Superior temporal gyrus (tissue), 1 donor: ENCODE results near the gene GATAD2A.
A peak's percentile ranks its signal among the peaks of the same experiment; 100 is the strongest.

Source experiments
- DNase-seq: peaks from one replicate; pipeline ENCODE4 v3.0.0-alpha.2; 2016; ENCODE audit errors: extremely low spot score

GATAD2A gene

DNA sequence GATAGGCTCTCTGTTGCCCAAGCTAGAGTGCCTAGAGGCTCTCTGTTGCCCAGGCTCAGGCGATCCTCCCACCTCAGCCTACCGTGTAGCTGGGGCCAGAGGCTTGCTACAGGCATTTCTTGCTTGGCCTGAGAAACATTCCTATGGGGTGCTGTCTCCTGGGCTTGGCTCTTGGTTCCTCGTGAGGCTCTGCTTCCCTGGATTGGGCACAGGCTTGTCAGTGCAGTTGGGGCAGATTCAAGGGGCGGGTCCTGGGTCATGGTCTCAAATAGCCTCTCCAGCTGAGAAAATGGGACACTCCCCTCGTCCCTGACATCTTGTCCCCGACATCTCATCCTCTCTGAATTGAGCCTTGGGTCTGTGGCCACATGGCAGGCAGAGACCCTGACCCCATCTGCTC, 105.0 kb downstream of the GATAD2A start:
- no peak for DNase-seq

DNA sequence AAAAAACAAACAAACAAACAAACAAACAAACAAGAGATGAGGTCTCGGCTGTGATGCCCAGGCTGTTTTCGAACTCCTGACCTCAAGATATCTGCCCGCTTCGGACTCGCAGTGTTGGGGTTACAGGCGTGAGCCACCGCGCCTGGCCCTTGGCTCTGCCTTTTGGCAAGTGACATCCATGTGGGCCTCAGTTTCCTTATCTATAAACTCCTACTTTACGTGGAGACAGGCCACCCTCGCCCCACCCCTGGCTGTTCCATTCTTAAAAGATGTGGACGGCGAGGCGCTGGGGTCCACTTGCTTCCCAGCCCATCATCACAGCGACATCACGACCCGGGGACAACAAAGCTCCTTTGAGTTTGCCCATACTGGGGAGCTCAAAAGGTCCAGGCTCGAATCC, 108.2 kb downstream of the GATAD2A start:
- no peak for DNase-seq

DNA sequence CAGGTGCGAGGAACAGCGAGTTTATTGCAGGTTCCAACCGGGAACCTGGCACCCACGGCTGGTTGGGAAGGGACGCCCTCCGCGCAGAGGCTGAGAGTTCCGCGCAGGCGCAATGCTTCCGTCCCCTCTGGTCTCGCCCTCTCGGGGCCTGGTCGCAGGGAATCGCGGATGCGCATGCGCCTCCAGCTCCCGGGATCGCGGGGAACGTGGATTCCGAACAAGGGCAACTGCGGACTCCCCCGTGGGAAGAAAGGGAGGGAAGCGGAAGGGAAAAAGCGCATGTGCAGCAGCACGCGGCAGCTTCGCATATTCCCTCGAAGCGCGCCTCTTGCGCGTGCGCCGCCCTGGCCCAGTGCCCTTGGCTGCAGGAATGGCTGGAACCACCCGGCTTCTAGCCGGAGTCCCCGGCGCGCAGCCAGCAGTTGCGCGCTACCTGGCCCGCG, 108.8 kb downstream of the GATAD2A start:
- no peak for DNase-seq

DNA sequence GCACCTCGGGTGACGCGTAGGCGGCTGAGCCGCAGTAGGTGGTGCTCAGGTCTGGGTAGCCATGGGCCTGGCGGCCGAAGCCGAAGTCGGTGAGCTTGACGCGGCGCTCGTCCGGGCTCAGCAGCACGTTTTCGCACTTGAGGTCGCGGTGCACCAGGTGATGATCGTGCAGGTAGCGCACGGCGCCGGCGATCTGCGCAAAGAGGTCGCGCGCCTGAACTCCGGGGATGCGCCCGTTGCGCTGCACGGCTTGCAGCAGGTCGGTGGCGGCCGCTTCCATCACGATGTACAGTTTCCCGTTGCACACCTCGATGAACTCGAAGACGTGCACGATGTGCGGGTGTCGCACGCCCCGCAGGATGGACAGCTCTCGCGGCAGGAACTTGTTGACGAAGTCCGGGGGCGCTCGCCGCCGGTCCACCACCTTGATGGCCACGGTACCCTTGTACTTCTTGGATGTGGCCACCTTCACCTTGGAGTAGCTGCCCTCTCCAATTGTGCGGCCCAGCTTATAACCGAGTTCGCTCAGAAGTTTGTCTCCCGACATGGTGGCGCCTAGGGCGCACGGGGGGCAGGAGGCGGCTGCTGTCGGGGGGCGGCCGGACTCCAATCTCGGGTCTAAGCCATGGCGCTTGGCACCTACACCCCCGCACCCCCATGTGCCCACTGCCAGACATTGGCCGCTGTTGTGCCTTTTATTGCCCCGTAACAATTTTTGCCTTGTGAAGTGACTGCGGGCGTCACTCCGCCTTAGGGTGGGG, 109.6 kb downstream of the GATAD2A start, which contains the start of gene TSSK6:
TSSK6 (minus strand) TSS at position 668 of the 761 bp plus-strand sequence; CDS start at position 547, 121 bp downstream.
- no peak for DNase-seq

DNA sequence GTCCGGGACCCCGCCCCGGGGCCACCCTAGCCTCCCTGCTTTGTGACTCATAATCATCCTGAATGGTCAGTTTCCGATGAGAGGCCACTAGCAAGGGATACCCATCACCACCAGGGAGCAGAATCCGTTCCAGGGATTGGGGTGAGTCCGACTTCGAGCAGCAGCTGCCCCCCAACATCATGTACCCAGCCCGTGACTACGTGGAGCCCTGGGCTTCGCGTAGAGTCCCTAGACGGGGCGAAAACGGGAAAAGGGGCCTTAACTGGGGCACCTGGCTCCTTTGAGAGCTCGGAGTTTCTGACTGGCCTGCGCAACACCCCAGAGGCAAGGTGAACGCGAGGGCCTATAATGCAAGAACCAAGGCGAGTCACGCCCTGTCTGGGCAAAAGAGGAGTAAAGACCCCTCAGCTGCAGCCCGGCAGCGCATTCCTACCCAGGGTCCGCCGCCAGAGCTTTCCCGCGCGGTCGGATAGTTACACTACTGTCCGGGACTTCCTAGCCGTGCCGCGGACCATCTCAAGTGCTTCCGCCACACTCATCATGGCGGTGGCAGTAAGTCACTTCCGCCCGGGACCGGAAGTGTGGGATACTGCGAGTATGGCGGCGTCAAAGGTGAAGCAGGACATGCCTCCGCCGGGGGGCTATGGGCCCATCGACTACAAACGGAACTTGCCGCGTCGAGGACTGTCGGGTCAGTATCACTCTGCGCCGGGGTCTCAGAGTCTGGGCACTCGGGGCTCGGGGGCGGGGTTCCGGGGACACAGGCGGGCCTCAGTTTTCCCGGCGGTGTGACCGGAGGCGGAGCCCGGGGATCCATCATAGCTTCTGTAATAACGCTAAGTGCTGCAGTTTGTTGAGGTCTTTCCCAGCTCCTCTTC, 110.4 kb downstream of the GATAD2A start, which contains the start of gene NDUFA13:
NDUFA13 (plus strand) TSS at position 584 of the 878 bp plus-strand sequence; CDS start at position 598, 14 bp downstream.
- DNase-seq: peak; percentile 97

DNA sequence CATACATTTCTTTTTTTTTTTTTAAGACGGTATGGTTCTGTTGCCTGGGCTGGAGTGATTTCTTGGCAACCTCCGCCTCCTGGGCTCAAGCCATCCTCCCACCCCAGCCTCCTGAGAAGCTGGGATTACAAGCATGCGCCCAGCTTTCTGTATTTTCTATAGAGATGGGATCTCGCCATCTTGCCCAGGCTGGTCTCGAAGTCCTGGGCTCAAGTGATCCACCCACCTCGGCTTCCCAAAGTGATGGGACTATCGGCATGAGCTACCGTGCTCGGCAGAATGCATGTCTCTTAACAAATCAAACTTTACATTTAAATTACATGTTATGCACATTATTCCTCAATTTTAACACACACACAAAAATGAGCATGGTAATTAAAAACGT, 111.8 kb downstream of the GATAD2A start:
- no peak for DNase-seq

DNA sequence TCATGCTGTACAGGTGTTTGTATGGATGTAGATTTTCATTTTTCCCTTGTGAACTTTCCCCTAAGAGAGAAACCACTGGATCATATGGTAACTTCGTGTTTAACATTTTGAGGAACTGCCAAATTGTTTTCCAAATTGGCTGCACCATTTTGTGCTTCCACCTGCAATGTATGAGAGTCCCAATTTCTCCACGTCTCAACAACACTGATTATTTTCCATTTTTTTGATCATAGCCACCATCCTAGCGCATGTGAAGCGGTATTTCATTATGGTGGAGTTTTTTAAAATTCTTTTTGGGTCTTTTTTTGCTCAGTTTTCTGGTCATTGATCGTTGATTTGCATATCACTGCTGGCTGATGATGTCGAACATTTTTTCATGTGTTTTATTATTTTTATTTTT, 115.5 kb downstream of the GATAD2A start:
- DNase-seq: no peak

DNA sequence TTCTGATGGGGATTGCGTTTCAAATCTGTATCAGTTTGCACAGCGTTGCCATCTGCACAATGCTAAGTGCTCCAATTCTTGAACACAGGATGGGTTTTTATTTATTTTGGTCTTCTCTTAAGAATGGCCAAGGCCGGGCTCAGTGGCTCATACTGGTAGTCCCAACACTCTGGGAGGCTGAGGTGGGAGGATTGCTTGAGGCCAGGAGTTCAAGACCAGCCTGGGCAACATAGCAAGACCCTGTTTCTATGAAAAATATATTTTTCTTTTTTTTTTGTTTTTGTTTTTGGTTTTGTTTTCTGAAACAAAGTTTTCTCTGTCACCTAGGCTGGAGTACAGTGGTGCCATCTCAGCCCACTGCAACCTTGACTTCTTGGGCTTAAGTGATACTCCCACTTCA, 117.7 kb downstream of the GATAD2A start:
- DNase-seq: no peak

DNA sequence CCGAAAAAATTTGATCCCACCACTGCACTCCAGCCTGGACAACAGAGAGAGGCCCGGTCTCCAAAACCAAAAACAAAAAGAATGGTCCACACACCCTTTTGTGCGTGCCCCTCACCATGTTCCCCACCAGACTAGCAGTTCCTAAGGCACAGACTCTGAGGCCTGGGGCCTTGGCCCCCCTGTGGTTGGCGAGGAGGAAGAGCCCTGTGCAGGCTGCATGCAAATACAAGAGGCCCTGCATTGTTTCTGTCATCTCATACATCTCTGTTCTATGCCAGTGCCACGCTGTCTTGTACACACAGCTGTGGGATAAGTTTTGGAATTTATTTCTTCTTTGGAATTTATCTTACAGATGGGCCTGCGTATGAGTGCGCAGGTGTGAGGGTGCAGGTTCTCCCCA, 118.6 kb downstream of the GATAD2A start:
- no peak for DNase-seq

DNA sequence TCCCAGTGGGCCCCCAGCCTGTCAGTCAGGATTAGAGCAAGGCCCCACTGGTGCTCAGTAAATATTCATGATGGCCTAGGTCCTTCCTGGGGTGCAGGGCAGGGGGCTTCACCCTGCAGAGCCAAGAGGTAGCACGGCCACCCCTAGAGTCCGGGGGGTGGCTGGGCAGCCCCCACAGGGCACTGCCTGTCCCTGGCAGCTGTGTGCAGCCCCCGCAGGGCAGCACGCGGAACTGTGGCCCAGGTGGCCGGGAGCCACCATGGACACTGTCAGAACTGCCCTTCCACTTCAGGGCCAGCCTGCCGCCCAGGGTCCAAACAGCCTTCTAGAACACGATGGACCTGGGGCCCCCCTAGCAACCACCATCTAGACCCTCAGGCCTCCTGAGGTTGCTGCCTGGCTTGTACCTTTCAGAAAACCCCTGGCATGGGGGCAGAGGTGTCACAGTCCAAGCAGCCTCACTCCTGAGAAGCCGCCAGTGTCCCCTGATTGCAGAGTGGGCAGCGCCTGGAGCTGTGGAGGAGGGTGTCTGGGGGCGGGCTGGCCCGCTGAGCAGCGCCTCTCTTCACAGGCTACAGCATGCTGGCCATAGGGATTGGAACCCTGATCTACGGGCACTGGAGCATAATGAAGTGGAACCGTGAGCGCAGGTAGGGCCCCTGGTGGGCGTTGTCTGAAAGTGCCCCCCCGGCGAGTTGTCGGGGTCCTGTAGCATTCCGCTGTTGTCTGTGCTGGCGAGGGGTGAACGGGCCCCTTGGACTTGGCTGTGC, 120.3 kb downstream of the GATAD2A start:
- DNase-seq: no peak

DNA sequence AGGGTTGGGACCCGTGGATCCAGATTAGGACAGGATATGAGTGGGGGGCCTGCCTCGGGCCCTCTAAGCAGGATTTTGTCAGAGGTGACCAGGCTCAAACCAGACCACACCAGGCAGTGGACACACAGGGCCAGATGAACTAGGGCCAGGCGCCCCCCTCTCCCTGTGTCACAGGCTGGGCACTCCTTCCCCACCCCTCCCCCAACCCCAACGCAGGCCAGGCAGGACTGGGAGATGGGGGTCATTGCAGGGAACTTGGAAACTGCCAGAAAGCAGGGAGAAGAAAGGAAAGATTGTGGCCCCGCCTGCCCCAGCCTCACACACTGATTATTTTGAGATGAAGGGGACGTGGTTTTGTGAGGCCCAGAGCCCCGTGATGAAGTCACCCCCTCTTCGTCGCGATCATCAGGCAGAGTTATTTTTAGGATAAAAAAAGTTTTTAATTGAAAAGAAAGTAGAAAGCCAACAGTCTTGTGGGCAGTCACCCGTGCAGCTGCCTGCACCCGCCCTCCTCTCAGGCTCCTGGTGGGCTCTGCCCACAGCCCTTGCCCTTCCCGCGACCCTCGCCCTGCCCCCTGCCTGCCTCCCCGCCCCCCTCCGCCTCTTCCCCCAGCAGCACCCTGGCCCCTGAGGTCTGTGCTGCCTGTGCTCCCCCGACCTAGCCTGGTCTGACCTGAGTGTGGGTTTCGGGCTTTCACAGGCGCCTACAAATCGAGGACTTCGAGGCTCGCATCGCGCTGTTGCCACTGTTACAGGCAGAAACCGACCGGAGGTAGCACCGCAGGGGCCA, 121.3 kb downstream of the GATAD2A start:
- no peak for DNase-seq

DNA sequence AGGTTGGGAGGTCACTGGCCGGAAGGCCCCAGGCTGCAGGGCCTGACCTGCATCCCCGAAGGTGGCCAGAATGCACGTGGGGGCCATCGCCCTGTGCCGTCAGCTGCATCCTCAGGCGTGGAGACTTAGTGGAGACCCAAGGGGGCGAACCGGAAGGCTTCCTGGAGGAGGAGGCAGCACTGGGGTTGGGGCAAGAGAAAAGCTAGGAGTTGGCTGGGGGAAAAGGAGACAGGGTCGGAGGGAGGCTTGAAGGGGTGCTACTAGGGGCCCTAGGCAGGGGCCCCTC, 121.8 kb downstream of the GATAD2A start:
- no peak for DNase-seq

DNA sequence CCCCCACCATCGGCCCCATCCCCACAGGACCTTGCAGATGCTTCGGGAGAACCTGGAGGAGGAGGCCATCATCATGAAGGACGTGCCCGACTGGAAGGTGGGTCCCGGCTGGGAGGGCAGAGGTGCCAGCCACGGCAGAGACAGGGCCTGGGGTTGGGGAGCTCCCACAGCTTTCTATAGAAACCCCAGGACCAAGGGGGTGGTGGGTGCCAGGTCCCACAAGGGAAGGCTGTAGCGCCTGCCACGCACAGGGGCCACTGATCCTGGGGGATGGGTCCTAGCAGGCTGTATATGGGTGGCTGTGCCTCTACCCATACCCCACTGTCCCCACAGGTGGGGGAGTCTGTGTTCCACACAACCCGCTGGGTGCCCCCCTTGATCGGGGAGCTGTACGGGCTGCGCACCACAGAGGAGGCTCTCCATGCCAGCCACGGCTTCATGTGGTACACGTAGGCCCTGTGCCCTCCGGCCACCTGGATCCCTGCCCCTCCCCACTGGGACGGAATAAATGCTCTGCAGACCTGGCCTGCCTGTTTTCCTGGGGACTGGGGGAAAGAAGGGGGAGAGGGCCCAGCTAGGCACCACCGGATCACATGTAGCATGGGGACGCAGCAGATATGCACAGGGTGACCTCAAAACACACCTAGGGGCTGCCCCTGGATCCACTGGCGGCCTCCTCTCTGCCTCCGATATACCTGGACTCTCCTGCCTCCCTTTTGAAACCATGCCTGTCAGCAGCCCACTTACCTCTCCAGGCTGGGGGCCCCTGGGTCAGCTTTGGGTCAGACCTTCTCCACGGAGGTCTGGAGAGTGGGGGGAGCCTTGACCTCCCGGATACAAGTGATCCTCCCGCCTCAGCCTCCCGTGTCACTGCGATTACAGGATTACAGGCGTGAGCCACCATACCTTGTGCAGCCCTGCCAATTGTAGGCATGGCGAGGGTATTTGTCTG, 122.5 kb downstream of the GATAD2A start:
- no peak for DNase-seq

DNA sequence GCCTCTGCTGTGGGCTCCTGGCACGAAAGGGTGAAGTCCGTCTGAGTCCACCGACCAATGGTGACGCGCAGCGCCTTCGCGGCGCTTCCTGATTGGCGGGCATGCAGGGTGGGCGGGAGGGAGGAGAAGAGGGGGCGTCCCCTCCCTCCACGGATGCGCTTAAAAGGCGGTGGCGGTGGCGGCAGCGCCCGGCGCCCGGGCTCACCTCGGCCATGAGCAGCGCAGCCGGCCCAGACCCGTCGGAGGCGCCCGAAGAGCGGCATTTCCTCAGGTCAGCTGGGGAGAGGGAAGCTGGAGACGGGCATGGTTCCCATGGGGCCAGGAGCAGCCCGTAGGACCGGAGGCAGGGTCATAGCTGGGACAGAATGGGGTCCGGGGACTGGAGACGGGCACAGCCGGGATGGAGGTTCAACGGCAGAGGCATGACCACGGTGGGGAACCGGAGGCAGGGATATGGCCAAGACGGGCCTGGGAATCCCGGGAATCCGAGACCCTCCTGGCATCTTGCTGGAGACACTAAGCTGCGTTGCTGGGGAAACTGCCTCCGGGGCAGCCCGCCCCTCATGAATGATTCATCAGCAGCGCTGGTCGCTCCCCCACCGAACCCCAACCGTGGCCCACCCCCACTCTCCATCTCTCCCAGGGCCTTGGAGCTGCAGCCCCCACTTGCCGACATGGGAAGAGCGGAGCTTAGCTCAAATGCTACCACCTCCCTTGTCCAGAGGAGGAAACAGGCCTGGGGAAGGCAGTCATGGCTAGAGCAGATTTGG, 123.4 kb downstream of the GATAD2A start, which contains the start of gene YJEFN3:
YJEFN3 (plus strand) TSS at position 191 of the 770 bp plus-strand sequence; CDS start at position 213, 22 bp downstream.
- DNase-seq: peak; percentile 42

DNA sequence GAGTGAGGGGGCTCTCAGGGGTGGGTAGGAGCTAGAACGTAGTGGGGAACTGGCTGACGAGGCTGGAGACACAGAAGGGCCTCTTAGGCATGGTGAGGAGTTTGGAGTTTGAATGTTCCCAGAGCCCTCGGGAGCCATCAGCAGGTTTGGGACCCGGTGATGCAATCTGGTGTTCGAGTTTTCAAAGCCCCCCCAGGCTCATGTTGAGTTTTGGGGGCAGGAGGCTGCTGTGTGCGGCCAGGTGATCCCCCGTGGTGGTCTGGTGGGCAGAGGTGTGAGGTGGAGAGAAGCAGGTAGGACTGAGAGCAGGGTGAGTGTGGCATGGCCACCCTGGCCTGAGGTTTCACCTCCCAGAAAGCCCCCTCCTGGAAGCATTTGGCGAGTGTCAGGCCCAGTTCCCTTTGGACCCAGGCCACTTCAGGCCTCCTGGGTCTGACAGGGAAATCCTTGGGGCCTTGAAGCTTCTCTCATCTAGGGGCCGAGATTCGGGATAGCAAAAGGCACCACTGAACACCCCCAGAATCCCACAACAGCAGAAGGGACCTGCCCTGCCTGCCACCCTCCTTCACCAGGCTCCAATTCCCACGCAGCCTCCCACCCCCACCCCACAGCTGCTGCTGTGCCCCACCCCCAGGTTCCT, 124.4 kb downstream of the GATAD2A start:
- no peak for DNase-seq

DNA sequence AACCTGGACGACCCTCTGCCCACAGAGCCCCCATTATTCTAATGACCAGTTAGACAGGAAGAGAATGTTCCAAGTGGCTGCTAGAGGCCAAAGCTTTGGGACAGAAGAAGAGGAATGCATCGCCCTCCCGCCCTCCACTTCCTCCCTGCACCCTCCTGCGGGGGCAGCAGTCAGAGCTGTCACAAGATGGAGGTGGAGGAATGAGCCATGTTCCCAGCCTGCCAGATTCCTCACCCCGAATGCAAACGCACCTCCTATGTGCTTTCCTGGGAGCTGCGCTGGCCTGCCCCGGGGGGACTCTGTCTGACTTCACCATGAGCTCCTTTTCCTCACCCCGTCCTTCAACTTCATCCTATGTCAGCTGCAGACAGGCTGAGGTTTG, 124.9 kb downstream of the GATAD2A start:
- no peak for DNase-seq

DNA sequence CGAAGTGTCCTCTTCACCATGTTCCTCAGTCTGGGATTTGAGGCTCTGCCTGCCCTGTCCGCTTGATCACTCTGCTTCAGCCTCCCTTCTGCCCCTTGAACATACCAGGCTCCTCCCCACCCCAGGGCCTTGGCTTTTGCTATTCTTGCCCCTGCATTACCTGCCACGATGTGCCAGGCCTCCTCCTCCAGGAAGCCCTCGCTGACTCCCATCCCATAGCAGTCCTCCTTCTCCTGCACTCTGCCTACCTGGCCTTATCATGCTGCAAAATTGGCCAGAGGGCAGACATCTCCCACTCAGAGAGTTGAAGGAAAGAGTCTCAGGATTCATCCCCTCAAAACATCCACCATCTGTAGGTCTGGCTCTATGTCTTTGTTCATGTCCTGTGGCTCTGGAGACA, 125.4 kb downstream of the GATAD2A start:
- DNase-seq: no peak

DNA sequence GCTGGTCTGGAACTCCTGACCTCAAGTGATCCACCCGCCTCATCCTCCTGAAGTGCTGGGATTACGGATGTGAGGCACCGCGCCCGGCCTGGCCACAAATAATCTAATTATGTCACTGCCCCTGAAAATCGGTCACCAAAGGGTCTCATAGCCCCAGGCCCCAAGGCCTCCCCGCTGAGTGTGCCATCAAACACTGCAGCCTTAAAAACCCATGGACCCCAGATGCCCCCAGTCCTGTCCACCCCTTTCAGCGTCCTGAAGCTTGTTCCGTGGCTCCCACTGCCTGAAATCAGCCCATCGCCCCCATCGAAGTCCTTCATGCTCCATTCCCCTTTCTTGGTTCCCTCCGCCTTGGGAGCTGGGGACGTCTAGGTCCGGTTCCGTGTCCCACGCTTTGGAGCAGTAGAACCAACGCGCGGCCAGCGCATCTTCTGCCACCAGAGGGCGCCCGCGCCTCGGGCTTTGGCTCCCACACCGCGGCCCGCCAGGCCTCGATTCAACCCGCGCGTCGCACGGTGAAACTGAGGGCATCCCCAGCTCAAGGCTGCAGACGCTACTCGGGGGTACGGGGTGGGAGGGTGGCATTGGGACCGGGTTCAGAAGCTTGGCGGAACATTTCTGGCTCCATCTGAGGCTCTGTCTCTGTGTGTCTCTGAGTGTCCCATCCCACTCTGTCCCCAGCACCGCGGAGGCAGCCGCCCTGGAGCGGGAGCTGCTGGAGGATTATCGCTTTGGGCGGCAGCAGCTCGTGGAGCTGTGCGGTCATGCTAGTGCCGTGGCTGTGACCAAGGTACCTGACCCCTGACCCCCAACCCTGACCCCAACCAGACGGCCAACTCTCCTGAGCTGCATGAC, 126.7 kb downstream of the GATAD2A start:
- DNase-seq: peak; percentile 88
